GM23338 (cell line): ENCODE results near the gene MAN2B2. TPM values are rescaled to one million over a fixed set of nuclear protein-coding genes. Genes with fewer than 3 reads are reported as not detected.

Source experiments
- REST ChIP-seq: IDR thresholded peaks from one replicate; pipeline ENCODE4 v1.6.1; 2018; ENCODE audit warnings: antibody characterized with exemption; ENCODE audit not compliant: unreplicated experiment
- ZNF462 ChIP-seq: fragments of 250-450 bp; sonication (Bioruptor Pico); IDR thresholded peaks from 2 replicates; pipeline ENCODE4 v1.5.0; 2020; ENCODE audit warnings: mild to moderate bottlenecking, moderate library complexity
- polyA plus RNA-seq: library from polyadenylated mRNA; unstranded; fragments of >200 nt; fragmentation: Nextera tagmentation; extraction: Ambion mirVana; gene quantifications from 2 replicates; pipeline ENCODE4 v1.2.1, GENCODE V29; 2016
- total RNA-seq: library from RNA; depleted of rRNA; stranded (reverse); fragments of >200 nt; shearing (Covaris generic); gene quantifications from 2 replicates; pipeline ENCODE4 v1.2.3, GENCODE V29; 2014

MAN2B2 gene
- total and polyA plus RNA-seq, 2 experiments from 2014 or later: 1.6 to 6.9 TPM

GRCh38 chr4:6562931-6563901 lies 11.8 kb upstream of the MAN2B2 start (continued):
- no peak for TF ChIP-seq ZNF462 (CRISPR knock-in tag)
- TF ChIP-seq REST: no peak
